Effector memory CD8-positive, alpha-beta T cell (primary cell): ENCODE data around the gene RMDN3.
A peak's percentile ranks its signal among the peaks of the same experiment; 100 is the strongest.

Experiments
- ATAC-seq: fragments of 150-1000 bp; cut with Tn5 transposase; replicated peaks from 2 replicates; pipeline ENCODE4 v1.10.0; 2021; ENCODE audit warnings: mild to moderate bottlenecking, moderate library complexity
- DNase-seq, 3 experiments: peaks; one replicate each; pipeline ENCODE4 v3.0.0; 2021
- H3K27ac Mint-ChIP-seq, 2 donors: one replicate each; pipeline ENCODE4 v1.8.0; 2022; ENCODE audit warnings: mild to moderate bottlenecking in 2 of 2, mixed read lengths in 2 of 2, moderate library complexity in 2 of 2
- H3K27me3 Mint-ChIP-seq, 2 donors: one replicate each; pipeline ENCODE4 v1.8.0; 2022; ENCODE audit warnings: mixed read lengths in 2 of 2
- H3K36me3 Mint-ChIP-seq: one replicate; pipeline ENCODE4 v1.8.0; 2022; ENCODE audit warnings: mild to moderate bottlenecking, moderate library complexity, mixed read lengths; ENCODE audit not compliant: insufficient read depth
- H3K4me1 Mint-ChIP-seq, 2 donors: one replicate each; pipeline ENCODE4 v1.8.0; 2022; ENCODE audit warnings: low read depth in 2 of 2, mixed read lengths in 2 of 2
- H3K4me3 Mint-ChIP-seq, 2 donors: one replicate each; pipeline ENCODE4 v1.8.0; 2022; ENCODE audit warnings: mild to moderate bottlenecking in 2 of 2, mixed read lengths in 2 of 2, moderate library complexity in 2 of 2
- H3K9me3 Mint-ChIP-seq, 2 donors: one replicate each; pipeline ENCODE4 v1.8.0; 2022; ENCODE audit warnings: mixed read lengths in 2 of 2

RMDN3 gene

DNA sequence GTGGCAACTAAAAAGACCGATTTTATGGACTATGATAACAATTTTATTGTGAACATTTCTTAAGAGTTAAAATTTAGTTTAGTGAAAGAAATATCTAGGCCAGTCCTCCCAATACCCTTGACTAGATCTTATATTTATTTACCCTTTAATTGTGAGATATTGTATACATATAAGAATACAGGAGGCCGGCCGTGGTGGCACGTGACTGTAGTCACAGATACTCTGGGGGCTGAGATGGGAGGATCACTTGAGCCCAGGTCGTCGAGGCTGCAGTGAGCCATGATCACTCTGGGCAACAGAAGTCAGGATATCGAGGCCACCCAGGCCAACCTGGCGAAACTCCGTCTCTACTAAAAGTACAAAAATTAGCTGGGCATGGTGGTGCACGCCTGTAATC, 756 bp upstream of the RMDN3 start:
- no peaks in the 10 kb centered on the region for H3K9me3 Mint-ChIP-seq
- H3K27ac Mint-ChIP-seq, result peak overlapping the region; percentile 95 to 98
- DNase-seq (no peak), ATAC-seq (no peak)
- peak overlapping the region; percentile 95 to 99 for H3K4me3 Mint-ChIP-seq
- H3K27me3 Mint-ChIP-seq, result no peaks in the 10 kb centered on the region
- peaks cover 24 to 30% of the 10 kb centered on the region in 2 donors for H3K4me1 Mint-ChIP-seq
- peaks cover 27% of the 10 kb centered on the region for H3K36me3 Mint-ChIP-seq

DNA sequence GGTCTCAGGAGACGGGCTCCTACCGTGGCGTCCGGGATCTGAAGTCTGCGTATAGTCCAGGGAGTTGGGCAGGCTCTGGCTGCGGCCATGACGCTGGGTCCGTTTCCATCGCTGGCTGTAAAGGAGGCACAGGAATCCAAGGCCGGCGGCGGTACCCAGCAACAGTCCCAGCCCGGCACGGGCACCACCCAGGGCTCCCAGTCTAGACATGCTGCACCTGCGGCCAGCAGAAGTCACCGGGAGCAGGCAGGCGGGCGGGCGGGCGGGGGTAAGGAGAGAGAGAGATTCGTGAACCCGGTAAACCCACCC, 526 bp downstream of the RMDN3 start:
- H3K4me1 Mint-ChIP-seq, result peaks cover 24 to 33% of the 10 kb centered on the region in 2 donors
- ATAC-seq (peak; percentile 26), DNase-seq (peak in 1 of 3 experiments; percentile 32)
- peaks cover 36% of the 10 kb centered on the region for H3K36me3 Mint-ChIP-seq
- H3K9me3 Mint-ChIP-seq, result no peaks in the 10 kb centered on the region
- H3K27me3 Mint-ChIP-seq, result no peaks in the 10 kb centered on the region
- peak overlapping the region; percentile 95 to 99 for H3K4me3 Mint-ChIP-seq
- peak overlapping the region; percentile 95 to 98 for H3K27ac Mint-ChIP-seq

DNA sequence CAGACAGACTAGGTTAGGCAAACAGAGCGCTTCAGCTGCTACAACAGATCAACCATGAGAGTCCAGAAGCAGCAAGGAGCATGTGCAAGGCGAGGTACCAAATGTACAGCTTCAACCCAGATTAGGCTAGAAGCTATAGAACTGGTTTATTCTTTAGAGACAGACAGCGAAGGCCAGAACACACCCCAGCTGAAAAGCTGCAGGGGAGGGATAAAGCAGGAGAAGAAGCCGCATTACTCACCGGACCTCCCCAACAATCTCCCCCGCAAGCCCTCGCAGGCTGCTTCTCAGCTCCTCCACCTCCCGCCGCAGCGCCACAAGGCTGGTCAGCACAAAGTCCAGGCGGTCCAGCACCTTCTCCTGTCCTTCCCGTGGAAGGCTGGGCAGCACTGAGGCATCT, 3.3 kb downstream of the RMDN3 start:
- ATAC-seq, result no peak
- DNase-seq, result no peak
- Mint-ChIP-seq H3K4me3 (no peak overlapping the region), H3K27ac (peak overlapping the region; percentile 41 to 98), H3K27me3 (no peaks in the 10 kb centered on the region), H3K36me3 (peaks cover 39% of the 10 kb centered on the region), H3K4me1 (peaks cover 24 to 34% of the 10 kb centered on the region in 2 donors), H3K9me3 (no peaks in the 10 kb centered on the region)

DNA sequence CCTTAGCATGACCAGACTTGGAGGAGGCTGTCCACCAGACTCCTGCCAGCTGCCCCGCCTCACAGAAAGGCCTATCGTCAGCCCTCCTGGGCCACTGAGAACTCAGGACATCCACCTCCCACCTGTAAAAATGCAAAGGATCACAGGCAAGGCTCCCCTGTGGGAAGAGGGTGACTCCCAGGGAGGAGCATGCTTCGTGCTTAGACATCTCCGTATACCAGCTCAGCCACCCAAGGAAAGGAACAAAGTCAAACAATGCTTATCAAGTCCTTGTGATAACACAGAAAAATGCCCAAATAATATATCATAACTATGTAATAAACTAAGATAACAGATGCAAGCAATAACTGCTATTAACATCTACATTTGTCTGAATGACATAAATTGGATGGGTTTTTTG, 4.2 kb downstream of the RMDN3 start:
- H3K4me3 Mint-ChIP-seq, result no peak overlapping the region
- H3K27me3 Mint-ChIP-seq, result no peaks in the 10 kb centered on the region
- peaks cover 39% of the 10 kb centered on the region for H3K36me3 Mint-ChIP-seq
- ATAC-seq (no peak), DNase-seq (no peak)
- peaks cover 24 to 34% of the 10 kb centered on the region in 2 donors for H3K4me1 Mint-ChIP-seq
- no peak overlapping the region for H3K27ac Mint-ChIP-seq
- H3K9me3 Mint-ChIP-seq, result no peaks in the 10 kb centered on the region

DNA sequence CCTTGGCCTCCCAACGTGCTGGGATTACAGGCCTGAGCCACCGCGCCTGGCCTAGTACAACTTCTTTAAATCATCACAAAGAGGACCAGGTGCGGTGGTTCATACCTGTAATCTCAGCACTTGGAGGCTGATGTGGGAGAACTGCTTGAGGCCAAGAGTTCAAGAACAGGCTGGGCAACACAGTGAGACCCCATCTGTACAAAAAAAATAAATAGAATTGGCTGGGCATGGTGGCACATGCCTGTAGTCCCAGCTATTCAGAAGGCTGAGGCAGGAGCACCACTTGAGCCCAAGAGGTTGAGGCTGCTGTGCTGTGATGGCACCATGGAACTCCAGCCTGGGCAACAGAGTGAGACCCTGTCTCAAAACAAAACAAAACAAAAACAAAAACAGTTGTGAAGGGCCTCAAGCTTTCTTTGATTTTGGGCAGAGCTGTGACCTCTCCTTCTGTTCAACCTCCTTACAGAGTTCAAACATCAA, 5.9 kb downstream of the RMDN3 start:
- Mint-ChIP-seq H3K4me1 (peaks cover 27 to 36% of the 10 kb centered on the region in 2 donors), H3K36me3 (peaks cover 40% of the 10 kb centered on the region), H3K27ac (no peak overlapping the region), H3K27me3 (no peaks in the 10 kb centered on the region), H3K4me3 (no peak overlapping the region), H3K9me3 (no peaks in the 10 kb centered on the region)
- DNase-seq (no peak), ATAC-seq (no peak)

DNA sequence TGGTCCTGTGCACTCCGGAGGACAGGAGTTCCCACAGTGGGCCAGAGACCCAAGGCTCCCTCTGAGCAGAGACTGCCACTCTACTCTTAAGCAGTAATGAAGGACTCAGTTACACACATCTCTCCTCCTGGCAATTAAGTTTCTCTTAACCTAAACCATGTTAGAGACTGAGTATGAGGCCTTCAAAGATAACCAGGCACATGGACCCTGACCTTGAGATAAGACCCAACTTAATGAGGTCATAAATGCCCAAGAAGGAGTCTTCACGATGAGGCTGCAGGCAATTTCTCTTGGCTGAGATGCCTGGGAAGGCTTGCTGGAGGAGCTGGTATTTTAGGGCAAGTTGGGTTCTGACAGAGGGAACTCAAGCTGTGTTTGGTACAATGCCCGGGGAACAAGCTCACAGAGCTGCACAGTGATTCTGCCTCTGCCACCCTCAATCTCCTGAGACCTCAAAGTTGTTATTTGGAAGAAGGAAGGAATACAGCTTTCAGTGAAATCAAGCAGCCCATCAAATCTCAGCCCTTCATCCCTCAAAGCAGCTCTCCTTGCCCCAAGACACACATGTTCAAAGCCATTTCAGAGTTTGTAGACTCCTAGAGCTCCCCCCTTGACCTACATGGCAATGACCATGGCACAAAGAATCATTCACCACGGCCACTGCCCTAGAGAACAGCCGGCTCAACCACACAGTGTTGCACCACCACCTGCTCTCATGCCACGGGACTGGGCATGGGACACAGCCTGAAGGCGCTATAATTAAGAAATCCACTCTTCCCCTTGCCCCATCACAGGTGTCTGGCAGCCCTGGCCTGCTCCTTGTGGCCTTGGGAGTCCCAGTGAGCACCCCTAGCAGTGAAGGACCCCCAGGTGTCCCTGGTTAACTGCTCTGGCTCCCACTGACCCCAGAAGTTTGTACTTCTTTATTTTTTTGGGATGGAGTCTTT, 7.1 kb downstream of the RMDN3 start:
- Mint-ChIP-seq H3K4me3 (no peak overlapping the region), H3K9me3 (no peaks in the 10 kb centered on the region)

DNA sequence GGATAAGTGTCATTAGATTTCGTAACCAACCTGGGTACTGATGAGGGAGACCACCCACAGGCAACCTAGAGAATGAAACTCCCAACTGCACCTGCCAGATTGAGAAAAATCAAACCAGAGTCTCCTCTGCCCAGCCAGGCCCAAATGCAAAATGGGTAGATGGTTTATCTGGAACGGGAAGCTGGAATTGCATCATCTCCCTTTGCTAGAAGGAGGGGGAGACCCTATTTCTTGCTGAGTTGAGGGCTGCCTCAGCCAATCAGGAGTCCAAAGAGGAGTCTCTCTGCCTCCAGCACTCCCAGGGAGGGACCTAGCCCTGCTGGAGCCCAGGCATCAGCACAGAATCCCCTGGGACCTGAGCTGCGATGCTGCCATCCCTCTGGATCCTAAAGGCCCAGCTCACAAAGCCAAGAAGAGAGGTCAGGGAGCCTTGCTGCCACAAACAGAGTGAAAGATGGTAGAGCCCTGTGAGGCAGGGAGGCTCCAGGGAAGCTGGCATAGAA, 8.1 kb downstream of the RMDN3 start:
- H3K36me3 Mint-ChIP-seq, result peaks cover 34% of the 10 kb centered on the region
- ATAC-seq (no peak), DNase-seq (no peak)
- peak overlapping the region in 1 of 2 donors; percentile 98 for H3K27ac Mint-ChIP-seq
- H3K4me3 Mint-ChIP-seq, result no peak overlapping the region
- no peaks in the 10 kb centered on the region for H3K9me3 Mint-ChIP-seq
- H3K27me3 Mint-ChIP-seq, result no peaks in the 10 kb centered on the region
- H3K4me1 Mint-ChIP-seq, result peaks cover 24 to 32% of the 10 kb centered on the region in 2 donors

More for the DNA sequence above, 7.1 kb downstream of the RMDN3 start:
- ATAC-seq (no peak), DNase-seq (no peak)
- Mint-ChIP-seq H3K36me3 (peaks cover 42% of the 10 kb centered on the region), H3K27me3 (no peaks in the 10 kb centered on the region), H3K4me1 (peaks cover 25 to 35% of the 10 kb centered on the region in 2 donors), H3K27ac (peak overlapping the region; percentile 41 to 98)

DNA sequence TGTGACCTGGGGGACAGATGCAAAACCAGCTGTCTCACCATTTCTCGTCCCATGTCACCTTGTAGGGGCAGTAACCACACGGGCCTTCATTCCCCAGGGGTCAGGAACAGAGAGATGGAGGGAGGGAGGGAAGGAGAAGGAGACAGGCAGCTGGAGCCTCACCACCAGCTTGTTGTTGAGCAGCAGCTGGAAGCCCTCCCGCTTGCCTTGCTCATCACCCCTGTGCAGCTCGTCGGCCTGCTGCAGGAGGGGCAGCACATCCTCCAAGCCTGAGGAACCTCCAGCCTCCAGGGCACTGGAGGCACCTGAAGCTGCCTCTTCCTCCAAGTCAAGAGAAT, 10.3 kb downstream of the RMDN3 start:
- Mint-ChIP-seq H3K27me3 (no peaks in the 10 kb centered on the region), H3K4me1 (peaks cover 24 to 29% of the 10 kb centered on the region in 2 donors), H3K9me3 (no peaks in the 10 kb centered on the region), H3K36me3 (peaks cover 19% of the 10 kb centered on the region), H3K4me3 (no peak overlapping the region), H3K27ac (peak overlapping the region; percentile 97 to 98)
- DNase-seq (no peak), ATAC-seq (no peak)

DNA sequence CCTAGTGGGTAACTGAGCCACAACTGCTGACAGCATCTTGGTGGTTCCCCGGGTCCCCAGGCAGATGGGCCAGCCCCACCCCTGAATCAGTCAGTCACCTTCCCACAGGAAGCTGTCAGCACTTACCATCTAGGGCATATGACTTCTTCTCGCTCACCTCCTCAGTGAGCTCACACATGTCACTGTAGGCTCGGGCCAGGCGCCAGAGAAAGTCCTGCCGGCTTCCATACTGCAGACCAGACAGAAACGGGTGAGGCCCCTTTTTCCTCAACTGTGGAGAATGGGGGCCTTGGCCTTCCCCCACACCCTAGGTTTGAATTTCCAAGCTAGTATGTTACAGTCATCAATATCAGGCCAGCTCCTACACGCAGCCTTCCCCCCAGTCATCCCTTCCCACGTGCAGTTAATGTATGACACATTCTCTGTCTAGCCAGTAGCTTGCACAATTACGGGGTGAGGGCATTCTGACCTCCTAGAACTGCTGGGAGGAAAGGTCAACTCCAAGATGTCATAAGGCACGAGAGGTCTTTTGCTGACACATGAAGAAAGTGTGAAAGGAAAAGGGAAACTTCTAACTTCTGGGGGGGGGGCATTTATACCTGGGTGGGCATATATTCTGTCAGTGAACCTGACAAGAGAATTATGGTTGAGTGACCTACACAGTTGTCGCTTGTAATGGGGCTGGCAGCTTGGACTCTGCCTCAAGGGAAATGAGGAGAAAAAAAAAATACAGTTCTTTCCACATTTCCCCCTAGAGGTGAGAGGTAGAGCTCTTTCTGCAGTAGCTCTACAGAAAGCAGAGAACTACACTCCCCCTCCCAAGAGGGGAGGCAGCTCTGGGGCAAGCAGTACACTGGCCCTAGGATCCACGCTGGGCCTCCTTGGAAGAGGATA, 10.9 kb downstream of the RMDN3 start:
- no peaks in the 10 kb centered on the region for H3K27me3 Mint-ChIP-seq
- DNase-seq, result peak; percentile 69 to 73 (median 71)
- peaks cover 24 to 25% of the 10 kb centered on the region in 2 donors for H3K4me1 Mint-ChIP-seq
- H3K4me3 Mint-ChIP-seq, result peak overlapping the region; percentile 66 to 74
- peaks cover 14% of the 10 kb centered on the region for H3K36me3 Mint-ChIP-seq
- H3K27ac Mint-ChIP-seq, result peak overlapping the region; percentile 97 to 98
- ATAC-seq, result peak; percentile 97
- H3K9me3 Mint-ChIP-seq, result no peaks in the 10 kb centered on the region

DNA sequence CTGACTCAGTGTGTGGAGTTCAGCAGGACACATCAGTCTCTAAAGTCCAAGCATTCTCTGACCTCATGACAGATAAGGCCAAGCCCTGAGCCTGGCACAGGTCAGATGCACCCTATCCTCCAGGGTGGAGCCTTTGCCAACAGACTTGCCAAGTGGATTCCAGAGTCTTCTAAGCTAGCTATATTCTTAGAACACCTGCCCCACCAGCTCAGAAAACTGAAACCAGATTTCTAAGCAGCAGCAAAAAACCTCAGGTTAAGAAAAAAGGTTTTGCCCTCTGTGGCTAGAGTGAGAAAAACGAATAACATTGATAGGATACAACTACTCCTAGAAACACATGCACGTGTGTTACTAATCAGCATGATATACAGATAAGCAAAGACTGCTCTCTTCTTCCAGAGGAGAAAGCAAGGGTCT, 11.6 kb downstream of the RMDN3 start:
- H3K27ac Mint-ChIP-seq, result peak overlapping the region; percentile 97 to 98
- ATAC-seq, result peak; percentile 53
- no peaks in the 10 kb centered on the region for H3K27me3 Mint-ChIP-seq
- peak in 1 of 3 experiments; percentile 21 for DNase-seq
- peak overlapping the region; percentile 66 to 74 for H3K4me3 Mint-ChIP-seq
- no peaks in the 10 kb centered on the region for H3K9me3 Mint-ChIP-seq
- peaks cover 24 to 25% of the 10 kb centered on the region in 2 donors for H3K4me1 Mint-ChIP-seq
- H3K36me3 Mint-ChIP-seq, result peaks cover 19% of the 10 kb centered on the region

DNA sequence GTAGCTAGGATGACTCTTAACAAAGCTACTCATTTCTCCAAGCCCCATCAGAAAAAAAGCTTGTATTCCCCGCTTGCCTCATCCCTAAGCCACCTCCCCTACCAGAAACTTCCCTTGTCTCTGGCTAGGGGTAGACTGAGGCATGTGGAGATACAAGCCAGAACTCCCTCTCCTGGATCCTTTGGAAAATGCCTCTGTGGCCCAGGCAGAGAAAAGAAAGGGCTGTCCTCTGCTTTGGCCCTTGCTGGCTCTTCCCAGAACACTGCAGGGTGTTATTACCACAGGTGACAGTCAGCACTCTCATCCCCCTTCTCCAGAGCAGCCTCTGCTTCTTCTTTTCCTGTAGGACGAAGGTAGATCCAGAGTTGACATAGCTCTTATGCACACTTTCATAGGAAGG, 15.2 kb downstream of the RMDN3 start:
- no peak for ATAC-seq
- H3K4me1 Mint-ChIP-seq, result peaks cover 17% of the 10 kb centered on the region in 2 donors

DNA sequence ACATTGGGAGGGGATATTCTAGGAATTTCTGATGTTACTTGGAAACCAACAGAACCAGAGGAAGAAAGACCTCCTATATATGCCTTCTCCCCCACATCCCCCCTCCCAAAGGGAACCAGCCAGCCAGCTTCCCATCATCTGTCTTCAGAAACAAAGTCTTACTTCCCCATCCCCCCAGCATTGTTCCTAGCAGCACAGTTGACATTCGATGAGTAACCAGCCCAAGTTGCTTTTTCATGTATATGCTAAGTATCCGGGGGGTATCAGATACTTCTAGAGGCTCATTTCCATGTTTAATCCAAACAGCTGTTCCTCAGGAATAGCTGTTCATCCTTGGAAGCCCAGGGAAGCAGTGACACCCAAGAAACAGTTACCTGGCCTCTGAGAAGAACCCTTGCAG, 16.0 kb downstream of the RMDN3 start:
- ATAC-seq, result no peak
- peaks cover 46% of the 10 kb centered on the region for H3K36me3 Mint-ChIP-seq

More for the DNA sequence above, 15.2 kb downstream of the RMDN3 start:
- Mint-ChIP-seq H3K4me3 (no peak overlapping the region), H3K27me3 (no peaks in the 10 kb centered on the region), H3K27ac (peak overlapping the region in 1 of 2 donors; percentile 57), H3K36me3 (peaks cover 43% of the 10 kb centered on the region), H3K9me3 (no peaks in the 10 kb centered on the region)
- no peak for DNase-seq

DNA sequence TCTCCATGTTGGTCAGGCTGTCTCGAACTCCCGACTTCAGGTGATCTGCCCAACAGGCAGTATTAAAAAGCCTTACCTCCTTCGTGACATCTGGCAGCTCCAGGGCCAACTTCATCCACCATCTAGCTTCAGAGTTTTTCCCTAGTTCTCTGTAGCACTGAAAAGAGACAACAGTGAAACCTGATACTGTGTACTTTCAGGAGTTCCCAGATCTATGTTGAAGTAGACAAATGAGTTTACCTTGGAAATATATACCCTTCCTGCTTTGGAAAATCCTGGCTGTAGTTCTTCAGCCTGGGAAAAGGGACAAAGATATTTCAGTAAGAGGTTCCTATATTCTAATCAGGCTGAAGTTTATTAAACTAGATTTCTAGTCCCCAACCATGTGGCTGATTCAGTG, 18.0 kb downstream of the RMDN3 start:
- no peaks in the 10 kb centered on the region for H3K9me3 Mint-ChIP-seq
- no peaks in the 10 kb centered on the region for H3K4me1 Mint-ChIP-seq
- peak overlapping the region in 1 of 2 donors; percentile 26 for H3K27ac Mint-ChIP-seq
- no peaks in the 10 kb centered on the region for H3K27me3 Mint-ChIP-seq
- no peak overlapping the region for H3K4me3 Mint-ChIP-seq
- DNase-seq (no peak), ATAC-seq (no peak)
- H3K36me3 Mint-ChIP-seq, result peaks cover 38% of the 10 kb centered on the region

More for the DNA sequence above, 16.0 kb downstream of the RMDN3 start:
- no peaks in the 10 kb centered on the region for H3K27me3 Mint-ChIP-seq
- no peak for DNase-seq
- peaks cover 13% of the 10 kb centered on the region in 2 donors for H3K4me1 Mint-ChIP-seq
- H3K9me3 Mint-ChIP-seq, result no peaks in the 10 kb centered on the region
- H3K4me3 Mint-ChIP-seq, result no peak overlapping the region
- peak overlapping the region in 1 of 2 donors; percentile 57 for H3K27ac Mint-ChIP-seq
